ENCODE results near the gene SLC2A6.

The SLC2A6 gene

DNA sequence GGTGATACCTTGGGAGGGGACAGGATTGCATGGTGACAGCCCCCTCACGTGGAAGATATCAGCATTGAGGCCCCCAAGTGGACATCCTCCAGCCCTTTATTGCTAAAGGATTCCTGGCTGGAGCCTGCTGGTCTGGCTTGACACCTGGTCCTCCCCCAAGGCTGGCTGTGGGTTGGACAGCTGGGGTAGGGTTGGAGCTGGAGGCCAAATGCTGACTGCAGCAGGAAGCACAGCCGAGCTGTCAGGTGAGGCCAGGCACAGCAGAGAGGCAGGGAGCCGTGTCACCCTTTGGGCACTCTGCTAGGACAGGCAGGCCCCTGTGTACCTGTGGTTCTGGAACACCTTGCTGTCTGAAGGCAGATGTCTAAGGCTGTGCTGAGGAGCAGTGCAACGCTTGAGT, 16.9 kb downstream of the SLC2A6 start:
- Histone ChIP-seq H3K9me3 (replicated peaks; ENCODE audit: insufficient read depth, low read length) (no peaks in the 10 kb centered on the region), H3K36me3 (replicated peaks; ENCODE audit: insufficient read depth, low read length) (no peaks in the 10 kb centered on the region), H2AFZ (ENCODE audit: low read length) (no peak overlapping the region), H3K4me3 (ENCODE audit: low read length) (no peak overlapping the region), H3K9me2 (replicated peaks; ENCODE audit: insufficient read depth, low read length) (no peaks in the 10 kb centered on the region), H3K79me2 (ENCODE audit: low read length) (no peaks in the 10 kb centered on the region), H3K27ac (ENCODE audit: low read length) (no peak overlapping the region), H4K20me1 (ENCODE audit: insufficient read depth, low read length) (no peaks in the 10 kb centered on the region), H3F3A (ENCODE audit: insufficient read depth, low read length) (no peaks in the 10 kb centered on the region), H3K9ac (ENCODE audit: low read length) (no peak overlapping the region), H3K4me2 (ENCODE audit: low read depth, low read length) (peak overlapping the region; percentile 21; the same call in 1 of the 2 replicates), H3K27me3 (replicated peaks; ENCODE audit: insufficient read depth, low read length) (peaks cover 40% of the 10 kb centered on the region), H3K4me1 (ENCODE audit: low read length) (peaks cover 25% of the 10 kb centered on the region)
- DNase-seq, result peak; percentile 31
- no peak for TF ChIP-seq EZH2phosphoT487 (IDR thresholded peaks at IDR 0.05; ENCODE audit: low read length)

DNA sequence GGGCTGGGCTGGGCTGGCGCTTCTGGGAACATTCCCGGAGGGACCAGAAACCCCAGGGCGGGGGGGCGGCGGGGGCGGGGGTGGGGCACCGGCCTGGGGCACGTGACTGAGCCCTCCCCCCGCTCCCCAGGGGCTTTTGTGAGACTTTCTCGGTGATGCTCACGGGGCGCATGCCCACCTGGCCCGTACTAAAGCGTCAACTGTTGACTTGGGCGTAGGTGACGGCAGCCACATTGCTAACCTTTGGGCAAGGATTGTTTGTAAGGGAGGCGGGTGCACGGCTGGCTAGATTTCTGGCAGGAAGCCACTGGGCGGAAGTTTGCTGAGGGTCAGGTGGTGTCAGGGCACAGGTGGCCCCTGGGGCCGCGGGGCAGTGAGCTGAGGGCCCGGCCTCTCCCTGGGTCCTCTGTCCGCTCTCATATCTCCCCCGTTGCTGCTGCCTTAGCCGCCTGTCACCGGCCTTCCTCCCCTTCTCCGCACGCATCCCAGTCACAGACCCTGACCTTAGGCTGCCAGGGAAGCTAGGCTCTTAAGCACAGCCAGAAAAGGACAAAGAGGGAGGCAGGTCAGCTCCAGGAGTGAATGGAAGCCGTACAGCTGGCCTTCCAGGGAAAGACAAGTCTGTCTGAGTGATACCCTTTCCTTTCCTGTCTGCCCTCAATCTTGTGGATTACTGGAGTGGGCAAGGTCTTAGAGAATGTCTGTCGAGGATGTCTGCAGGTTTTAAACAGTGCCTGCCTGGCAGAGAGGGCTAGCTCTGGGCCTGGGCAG, 18.3 kb downstream of the SLC2A6 start:
- H4K20me1 ChIP-seq (ENCODE audit: insufficient read depth, low read length), result no peaks in the 10 kb centered on the region
- DNase-seq, result peak; percentile 48
- H3K9me3 ChIP-seq (replicated peaks; ENCODE audit: insufficient read depth, low read length), result no peaks in the 10 kb centered on the region
- no peaks in the 10 kb centered on the region for H3F3A ChIP-seq (ENCODE audit: insufficient read depth, low read length)
- no peaks in the 10 kb centered on the region for H3K79me2 ChIP-seq (ENCODE audit: low read length)
- H3K27me3 ChIP-seq (replicated peaks; ENCODE audit: insufficient read depth, low read length), result peaks cover 39% of the 10 kb centered on the region
- peak overlapping the region; percentile 71 for H3K4me3 ChIP-seq (ENCODE audit: low read length)
- H3K27ac ChIP-seq (ENCODE audit: low read length), result peak overlapping the region; percentile 70; the same call in 1 of the 2 replicates
- TF ChIP-seq EZH2phosphoT487 (IDR thresholded peaks at IDR 0.05; ENCODE audit: low read length) (no peak), EZH2 (optimal IDR thresholded peaks at IDR 0.05; ENCODE audit: low read depth, low read length) (no peak)
- TF ChIP-seq, protein P1, sequence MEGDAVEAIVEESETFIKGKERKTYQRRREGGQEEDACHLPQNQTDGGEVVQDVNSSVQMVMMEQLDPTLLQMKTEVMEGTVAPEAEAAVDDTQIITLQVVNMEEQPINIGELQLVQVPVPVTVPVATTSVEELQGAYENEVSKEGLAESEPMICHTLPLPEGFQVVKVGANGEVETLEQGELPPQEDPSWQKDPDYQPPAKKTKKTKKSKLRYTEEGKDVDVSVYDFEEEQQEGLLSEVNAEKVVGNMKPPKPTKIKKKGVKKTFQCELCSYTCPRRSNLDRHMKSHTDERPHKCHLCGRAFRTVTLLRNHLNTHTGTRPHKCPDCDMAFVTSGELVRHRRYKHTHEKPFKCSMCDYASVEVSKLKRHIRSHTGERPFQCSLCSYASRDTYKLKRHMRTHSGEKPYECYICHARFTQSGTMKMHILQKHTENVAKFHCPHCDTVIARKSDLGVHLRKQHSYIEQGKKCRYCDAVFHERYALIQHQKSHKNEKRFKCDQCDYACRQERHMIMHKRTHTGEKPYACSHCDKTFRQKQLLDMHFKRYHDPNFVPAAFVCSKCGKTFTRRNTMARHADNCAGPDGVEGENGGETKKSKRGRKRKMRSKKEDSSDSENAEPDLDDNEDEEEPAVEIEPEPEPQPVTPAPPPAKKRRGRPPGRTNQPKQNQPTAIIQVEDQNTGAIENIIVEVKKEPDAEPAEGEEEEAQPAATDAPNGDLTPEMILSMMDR (IDR thresholded peaks at IDR 0.05; ENCODE audit: low read length), result no peak
- H3K9me2 ChIP-seq (replicated peaks; ENCODE audit: insufficient read depth, low read length), result no peaks in the 10 kb centered on the region
- peak overlapping the region; percentile 69 for H2AFZ ChIP-seq (ENCODE audit: low read length)
- H3K4me2 ChIP-seq (ENCODE audit: low read depth, low read length), result peak overlapping the region; percentile 89
- H3K4me1 ChIP-seq (ENCODE audit: low read length), result peaks cover 25% of the 10 kb centered on the region
- H3K9ac ChIP-seq (ENCODE audit: low read length), result peak overlapping the region; percentile 85; the same call in 1 of the 2 replicates
- no peaks in the 10 kb centered on the region for H3K36me3 ChIP-seq (replicated peaks; ENCODE audit: insufficient read depth, low read length)

DNA sequence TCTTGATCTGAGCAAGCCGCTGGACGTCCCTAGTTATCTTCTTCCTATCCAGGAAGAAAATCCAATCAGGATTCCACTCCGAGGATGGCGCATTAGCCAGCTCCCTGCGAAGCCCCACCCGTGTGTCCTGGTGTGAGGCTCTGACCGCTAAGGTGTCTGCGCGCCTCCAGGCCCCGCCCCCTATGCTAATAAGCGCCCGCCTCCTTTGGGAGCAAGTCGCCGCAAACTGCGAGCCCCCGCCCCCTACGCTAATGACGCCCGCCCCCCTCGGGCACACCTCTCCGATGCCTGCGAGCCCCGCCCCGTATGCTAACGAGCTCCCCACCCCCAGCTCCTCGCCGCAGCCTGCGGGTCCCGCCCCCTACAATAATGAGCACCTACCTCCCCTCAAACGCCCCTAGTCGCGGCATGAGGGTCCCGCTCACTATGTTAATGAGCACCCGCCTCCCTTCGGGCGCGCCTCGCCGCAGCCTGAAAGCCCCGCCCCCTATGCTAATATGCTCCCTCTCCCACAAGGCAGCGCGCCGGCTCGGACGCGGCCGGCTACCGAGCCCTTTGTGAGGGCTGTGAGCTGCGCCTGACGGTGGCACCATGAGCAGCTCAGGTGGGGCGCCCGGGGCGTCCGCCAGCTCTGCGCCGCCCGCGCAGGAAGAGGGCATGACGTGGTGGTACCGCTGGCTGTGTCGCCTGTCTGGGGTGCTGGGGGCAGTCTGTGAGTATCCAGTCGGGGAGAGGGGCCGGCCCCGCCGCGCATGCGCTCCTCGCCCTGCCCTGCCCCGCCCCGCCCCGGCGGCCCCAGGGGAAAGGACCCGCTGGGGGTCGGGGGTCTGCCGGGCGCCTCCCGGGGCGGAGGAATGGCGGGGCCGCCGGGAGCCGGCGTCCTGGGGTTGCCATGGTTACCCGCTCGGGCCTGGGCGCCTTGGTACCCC, 19.2 kb downstream of the SLC2A6 start, which contains the start of gene CACFD1:
CACFD1 (plus strand) TSS at position 503 of the 929 bp plus-strand sequence; CDS start at position 592, 89 bp downstream.
- Histone ChIP-seq H3K79me2 (ENCODE audit: low read length) (no peaks in the 10 kb centered on the region), H3F3A (ENCODE audit: insufficient read depth, low read length) (no peaks in the 10 kb centered on the region)

More for the DNA sequence above, 19.2 kb downstream of the SLC2A6 start, which contains the start of gene CACFD1:
- Histone ChIP-seq H3K9me2 (replicated peaks; ENCODE audit: insufficient read depth, low read length) (no peaks in the 10 kb centered on the region), H3K4me1 (ENCODE audit: low read length) (peaks cover 25% of the 10 kb centered on the region), H4K20me1 (ENCODE audit: insufficient read depth, low read length) (no peaks in the 10 kb centered on the region), H3K4me2 (ENCODE audit: low read depth, low read length) (peak within 1 kb of the TSS; percentile 89), H3K27ac (ENCODE audit: low read length) (peak within 1 kb of the TSS; percentile 70; the same call in 1 of the 2 replicates), H2AFZ (ENCODE audit: low read length) (peak within 1 kb of the TSS; percentile 95), H3K9me3 (replicated peaks; ENCODE audit: insufficient read depth, low read length) (no peaks in the 10 kb centered on the region), H3K27me3 (replicated peaks; ENCODE audit: insufficient read depth, low read length) (peaks cover 41% of the 10 kb centered on the region), H3K36me3 (replicated peaks; ENCODE audit: insufficient read depth, low read length) (no peaks in the 10 kb centered on the region), H3K9ac (ENCODE audit: low read length) (peak within 1 kb of the TSS; percentile 85), H3K4me3 (ENCODE audit: low read length) (peak within 1 kb of the TSS; percentile 71)
- TF ChIP-seq, protein P1 (IDR thresholded peaks at IDR 0.05; ENCODE audit: low read length), result no peak
- TF ChIP-seq EZH2phosphoT487 (IDR thresholded peaks at IDR 0.05; ENCODE audit: low read length) (no peak), EZH2 (optimal IDR thresholded peaks at IDR 0.05; ENCODE audit: low read depth, low read length) (no peak)
- peak; percentile 94 for DNase-seq

All from MM.1S (cell line).